GM11168 (cell line): ENCODE measurements around the gene CAPN10.

Source experiments
- in situ Hi-C: fragments of 300-500 bp; cut with MboI; formaldehyde crosslinking; loops from one replicate; pipeline ENCODE4 v1.12.0; 2022; ENCODE audit warnings: low sequenced_read_pairs; ENCODE audit not compliant: unreplicated experiment

CAPN10 gene

GRCh38 chr2:240573071-240573515, 13.4 kb upstream of the CAPN10 start:
- in situ Hi-C loops, result no loop called here

DNA sequence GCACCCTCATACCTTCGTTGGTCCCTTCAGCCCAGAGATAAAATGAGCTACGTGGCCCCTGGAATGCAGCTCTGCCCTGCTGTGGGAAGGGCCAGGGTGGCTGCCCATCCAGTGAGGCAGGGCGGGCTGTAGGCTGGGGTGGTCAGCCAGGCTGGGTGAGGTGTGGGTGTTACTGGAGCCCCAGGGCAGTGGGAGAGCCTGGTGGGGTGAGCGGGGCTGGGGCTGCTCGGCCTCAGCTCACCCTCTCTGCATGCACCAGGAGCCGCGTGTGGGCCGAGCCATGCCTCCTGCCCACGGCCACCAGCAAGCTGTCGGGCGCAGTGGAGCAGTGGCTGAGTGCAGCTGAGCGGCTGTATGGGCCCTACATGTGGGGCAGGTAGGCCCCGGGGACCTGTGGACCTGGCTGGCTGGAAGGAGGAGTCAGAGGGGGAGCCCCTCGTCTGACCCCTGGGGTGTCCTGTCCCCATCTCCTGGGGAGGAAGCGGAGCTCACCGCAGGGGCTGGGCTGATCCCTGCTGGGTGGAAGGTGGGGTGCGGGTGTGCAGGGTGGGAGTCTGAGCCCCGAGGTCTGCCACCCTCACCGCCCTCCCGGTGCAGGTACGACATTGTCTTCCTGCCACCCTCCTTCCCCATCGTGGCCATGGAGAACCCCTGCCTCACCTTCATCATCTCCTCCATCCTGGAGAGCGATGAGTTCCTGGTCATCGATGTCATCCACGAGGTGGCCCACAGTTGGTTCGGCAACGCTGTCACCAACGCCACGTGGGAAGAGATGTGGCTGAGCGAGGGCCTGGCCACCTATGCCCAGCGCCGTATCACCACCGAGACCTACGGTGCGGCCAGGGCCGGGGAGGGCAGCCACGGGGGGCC, 12.8 kb upstream of the CAPN10 start:
- in situ Hi-C loops, result no loop called here

DNA sequence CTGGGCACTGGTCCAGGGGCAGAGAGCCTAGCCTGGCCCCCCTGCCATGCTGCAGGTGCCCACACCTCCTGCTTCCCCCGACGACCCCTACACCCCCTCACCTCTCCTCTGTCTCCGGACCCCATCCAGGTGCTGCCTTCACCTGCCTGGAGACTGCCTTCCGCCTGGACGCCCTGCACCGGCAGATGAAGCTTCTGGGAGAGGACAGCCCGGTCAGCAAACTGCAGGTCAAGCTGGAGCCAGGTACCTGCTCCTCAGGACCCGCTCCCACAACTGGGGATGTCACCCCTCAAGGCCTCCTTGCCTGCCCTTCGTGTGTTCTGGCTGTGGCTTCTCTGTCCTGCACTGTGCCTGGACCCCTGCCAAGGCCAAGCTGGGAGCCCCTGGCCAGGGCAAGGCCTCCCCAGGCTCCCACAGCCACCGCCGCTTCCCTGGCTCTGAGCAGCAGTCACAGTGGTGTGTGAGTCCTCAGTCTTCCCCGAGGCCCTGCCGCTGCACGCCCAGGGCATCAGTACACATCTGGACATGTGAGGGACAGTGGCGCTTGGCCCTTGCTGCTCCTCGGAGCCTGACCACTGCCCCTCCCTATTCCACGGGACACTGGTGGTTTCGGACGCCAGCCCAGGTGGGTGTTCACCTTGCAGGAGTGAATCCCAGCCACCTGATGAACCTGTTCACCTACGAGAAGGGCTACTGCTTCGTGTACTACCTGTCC, 12.0 kb upstream of the CAPN10 start:
- in situ Hi-C loops, result no loop called here

DNA sequence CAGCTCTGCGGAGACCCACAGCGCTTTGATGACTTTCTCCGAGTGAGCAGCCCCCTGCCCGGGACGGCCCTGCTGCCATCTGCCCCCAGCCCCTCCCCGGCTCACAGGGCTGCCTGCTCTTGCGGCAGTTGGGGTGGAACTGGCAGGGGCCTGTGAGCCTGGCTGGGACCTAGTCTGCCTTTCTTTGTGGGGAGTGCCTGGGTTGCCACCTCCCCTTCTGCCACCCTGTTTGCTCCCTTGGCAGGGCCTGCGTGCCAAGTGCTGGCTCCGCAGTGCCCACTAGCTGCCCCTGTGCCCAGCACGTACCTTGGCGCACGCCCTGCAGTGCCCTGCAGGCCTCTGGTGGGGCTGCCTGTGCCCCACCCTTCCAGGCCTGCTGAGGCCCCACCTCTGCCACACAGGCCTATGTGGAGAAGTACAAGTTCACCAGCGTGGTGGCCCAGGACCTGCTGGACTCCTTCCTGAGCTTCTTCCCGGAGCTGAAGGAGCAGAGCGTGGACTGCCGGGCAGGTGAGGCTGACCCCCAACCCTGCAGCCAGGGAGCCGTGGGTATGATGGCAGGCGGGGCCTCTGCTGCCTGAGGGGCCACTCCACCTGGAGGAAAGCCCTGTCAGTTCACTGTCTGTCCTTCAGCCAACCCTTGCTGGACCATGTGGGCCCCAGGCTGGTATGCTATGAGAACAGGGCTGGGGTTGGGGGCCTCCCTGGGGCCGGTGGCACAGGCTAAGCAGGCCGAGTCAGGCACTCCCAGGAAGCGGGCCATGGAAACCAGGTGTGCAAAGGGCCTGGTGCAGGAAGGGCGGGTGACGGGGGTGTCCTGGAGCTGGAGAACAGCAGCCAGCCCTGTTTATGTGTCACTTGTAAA, 11.2 kb upstream of the CAPN10 start:
- in situ Hi-C loops, result no loop called here

- in situ Hi-C loops, result no loop called here
Measured at GRCh38 chr2:240576036-240576435, 10.5 kb upstream of the CAPN10 start.

DNA sequence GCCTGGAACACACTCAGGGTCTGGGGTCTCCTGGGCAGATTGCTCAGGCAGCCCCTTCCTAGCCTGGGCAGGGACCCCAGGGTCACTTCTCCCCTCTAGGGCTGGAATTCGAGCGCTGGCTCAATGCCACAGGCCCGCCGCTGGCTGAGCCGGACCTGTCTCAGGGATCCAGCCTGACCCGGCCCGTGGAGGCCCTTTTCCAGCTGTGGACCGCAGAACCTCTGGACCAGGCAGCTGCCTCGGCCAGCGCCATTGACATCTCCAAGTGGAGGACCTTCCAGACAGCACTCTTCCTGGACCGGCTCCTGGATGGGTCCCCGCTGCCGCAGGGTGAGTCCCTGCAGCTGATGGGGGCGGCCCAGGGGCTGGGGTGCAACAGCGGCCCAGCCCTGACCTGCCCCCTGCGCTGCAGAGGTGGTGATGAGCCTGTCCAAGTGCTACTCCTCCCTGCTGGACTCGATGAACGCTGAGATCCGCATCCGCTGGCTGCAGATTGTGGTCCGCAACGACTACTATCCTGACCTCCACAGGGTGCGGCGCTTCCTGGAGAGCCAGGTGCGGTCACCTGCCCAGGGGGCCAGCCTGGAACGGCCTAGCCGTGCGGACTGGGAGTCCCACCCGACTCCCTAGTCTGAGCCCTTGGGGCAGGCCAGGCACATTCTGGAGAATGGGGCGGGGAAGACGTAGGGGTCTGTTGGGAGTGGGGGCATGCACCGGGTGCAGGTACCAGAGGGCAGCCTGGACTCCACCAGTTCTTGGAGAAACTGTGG, 9.9 kb upstream of the CAPN10 start:
- in situ Hi-C loops, result no loop called here

DNA sequence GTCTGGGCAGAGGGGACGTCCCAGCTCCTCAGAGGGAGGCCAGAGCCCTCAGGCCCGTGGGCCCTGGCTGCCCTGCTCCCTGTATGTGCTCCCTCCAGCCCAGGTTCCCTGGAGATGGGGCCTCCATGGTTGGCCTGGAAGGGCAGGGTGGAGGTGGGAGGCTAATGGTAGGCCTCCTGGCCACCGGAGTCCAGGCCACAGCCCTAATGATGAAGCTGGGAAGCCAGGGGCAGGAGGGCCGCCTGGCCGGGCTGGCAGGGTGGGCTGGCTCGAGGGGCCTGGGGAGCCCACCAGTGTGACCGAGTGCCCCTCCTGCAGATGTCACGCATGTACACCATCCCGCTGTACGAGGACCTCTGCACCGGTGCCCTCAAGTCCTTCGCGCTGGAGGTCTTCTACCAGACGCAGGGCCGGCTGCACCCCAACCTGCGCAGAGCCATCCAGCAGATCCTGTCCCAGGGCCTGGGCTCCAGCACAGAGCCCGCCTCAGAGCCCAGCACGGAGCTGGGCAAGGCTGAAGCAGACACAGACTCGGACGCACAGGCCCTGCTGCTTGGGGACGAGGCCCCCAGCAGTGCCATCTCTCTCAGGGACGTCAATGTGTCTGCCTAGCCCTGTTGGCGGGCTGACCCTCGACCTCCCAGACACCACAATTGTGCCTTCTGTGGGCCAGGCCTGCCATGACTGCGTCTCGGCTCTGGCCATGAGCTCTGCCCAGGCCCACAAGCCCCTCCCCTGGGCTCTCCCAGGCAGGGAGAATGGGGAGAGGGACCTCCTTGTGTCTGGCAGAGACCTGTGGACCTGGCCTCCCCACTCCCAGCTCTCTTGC, 9.0 kb upstream of the CAPN10 start:
- in situ Hi-C loops, result no loop called here

GRCh38 chr2:240578110-240578450, 8.5 kb upstream of the CAPN10 start:
- in situ Hi-C loops, result no loop called here

GRCh38 chr2:240578488-240578887, 8.0 kb upstream of the CAPN10 start:
- in situ Hi-C loops, result no loop called here

- in situ Hi-C loops, result no loop called here
Measured at GRCh38 chr2:240579071-240579762, 7.3 kb upstream of the CAPN10 start.

DNA sequence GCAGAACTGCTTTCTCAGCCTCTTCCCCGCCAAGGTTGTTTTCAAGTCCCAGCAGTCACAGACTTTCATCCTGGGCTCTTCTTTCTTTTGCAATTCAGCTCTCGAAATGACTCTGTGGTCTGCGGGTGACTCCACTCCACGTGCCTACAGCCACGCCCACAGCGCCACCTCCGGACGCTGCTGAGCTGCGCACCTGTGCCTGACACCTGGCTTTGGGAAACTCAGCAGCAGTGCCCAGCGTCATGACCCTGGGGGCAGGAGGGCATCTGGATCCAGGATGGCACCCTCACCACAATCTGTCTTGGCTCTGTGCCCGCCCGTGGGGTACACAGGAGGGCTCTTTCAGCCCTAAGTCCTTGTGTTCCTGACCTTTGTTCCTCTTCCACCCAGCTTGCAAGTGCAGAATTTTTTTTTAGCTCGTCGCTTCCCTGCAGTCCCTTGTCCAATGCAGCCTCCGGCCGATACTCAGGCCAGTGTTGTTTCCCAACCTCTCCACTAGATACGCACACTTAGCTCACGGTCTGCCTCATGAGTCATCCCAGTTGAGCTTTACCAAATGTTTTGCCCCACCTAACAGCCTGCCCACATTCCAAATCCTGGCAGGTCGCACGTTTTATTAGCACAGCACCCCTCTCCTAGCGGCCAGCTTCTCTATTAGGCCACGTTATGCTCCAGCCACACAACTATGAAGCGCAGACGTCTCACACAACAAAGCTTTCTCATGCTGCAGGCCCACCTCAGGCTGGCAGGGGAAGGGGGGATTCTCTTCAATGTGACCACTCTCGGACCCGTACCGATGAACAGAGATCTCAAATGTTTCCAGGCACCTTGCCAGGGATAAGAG, 6.5 kb upstream of the CAPN10 start:
- in situ Hi-C loops, result no loop called here

- in situ Hi-C loops, result no loop called here
Measured at GRCh38 chr2:240581811-240582210, 4.7 kb upstream of the CAPN10 start.

DNA sequence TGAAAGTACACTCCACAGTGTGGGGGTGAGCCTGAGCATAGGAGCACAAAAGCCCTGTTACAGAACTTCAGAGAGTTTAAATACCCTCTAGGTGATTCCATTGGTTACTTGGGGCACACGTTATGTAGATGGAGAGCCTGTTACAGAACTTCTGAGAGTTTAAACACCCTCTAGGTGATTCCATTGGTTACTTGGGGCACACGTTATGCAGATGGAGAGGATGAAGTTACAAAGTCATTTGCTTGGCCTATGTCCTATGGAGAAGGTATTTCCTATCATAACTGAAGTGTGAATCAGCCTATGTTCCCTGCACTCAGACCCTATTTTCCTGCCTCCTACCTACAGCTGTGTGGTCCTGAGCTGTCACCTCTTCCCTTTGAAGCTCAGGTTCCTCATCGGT, 3.8 kb upstream of the CAPN10 start:
- in situ Hi-C loops, result no loop called here

DNA sequence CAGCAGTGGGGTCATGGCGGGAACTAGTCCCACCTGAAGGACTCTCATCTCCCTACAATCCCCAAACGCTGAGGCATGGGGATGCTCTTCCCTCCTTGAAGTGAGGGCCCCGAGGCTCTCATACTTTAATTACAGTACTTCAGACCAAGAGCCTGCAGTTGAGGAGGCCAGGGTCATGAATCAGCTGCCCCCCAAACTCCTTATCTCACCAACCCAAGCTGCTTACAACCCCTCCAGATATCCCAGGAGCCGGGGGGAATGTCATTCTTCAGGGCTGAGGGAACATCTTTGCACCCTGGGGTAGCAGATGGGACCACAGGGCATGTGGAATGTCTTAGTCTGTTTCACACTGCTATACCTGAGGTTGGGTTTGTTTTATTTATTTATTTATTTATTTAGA, 2.8 kb upstream of the CAPN10 start:
- in situ Hi-C loops, result no loop called here

DNA sequence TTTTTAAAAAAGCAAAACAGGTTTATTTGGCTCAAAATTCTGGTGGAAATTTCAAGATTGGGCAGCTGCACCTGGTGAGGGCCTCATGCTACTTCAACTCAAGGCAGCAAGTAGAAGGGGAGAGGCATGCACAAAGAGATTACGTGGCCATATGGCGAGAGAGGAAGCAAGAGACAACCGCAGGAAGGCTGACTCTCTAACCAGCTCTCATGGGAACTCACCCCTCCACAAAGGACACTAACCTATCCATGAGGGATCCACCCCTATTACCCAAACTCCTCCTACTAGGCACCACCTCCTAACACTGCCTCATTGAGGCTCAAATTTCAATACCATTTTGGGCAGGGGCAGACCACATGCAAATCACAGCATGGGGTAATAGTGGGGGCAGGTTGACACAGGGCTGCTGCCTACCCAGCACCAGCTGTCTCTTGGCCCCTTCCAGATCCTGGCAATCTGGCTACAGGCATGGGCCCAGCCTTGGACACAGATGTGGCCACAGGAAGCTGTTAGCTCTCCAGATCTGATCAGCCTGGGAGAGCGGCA, 2.0 kb upstream of the CAPN10 start:
- in situ Hi-C loops, result no loop called here

GRCh38 chr2:240585101-240585500, 1.4 kb upstream of the CAPN10 start:
- in situ Hi-C loops, result no loop called here

DNA sequence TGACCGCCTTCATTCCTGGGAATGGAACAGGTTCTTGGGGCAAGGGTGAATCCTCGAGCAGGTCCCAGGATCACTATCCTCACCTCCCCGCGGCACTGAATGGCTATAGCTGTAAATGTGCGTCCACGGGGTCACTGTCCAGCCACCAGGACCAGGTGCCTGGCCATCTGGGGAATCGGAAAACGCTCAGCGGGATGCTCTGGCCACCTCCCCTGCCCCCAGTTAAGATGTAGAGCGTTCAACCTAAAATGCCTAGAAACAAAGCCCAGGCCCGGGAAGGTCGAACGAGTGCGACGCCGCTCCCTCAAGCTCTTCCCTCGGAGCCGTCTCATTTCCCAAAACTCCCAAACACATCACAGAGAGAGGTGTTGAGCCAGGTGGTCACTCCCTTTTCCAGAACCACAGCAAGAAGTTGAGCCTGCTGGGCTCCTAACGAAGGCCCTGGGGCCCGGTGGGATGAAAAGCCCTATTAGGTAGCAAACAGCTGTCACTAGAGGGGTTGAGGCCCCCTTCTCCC, 795 bp upstream of the CAPN10 start:
- in situ Hi-C loops, result no loop called here
